GM12878 (cell line): ENCODE results near the gene WDFY1. TPM values are rescaled to one million over a fixed set of nuclear protein-coding genes. Genes with fewer than 3 reads are reported as not detected.

Source experiments
- ATAC-seq: fragments of 200-7000 bp; cut with Tn5 transposase; 3 replicates; pipeline ENCODE4 v1.9.1; 2020; ENCODE audit warnings: mild to moderate bottlenecking, moderate library complexity
- BruUV-seq: library from RNA; stranded (reverse); fragments of 400-500 nt; replicated peaks from 2 replicates; lab custom pipeline; 2021; lab: Mats Ljungman, UMichigan
- CTCF ChIA-PET: fragments of 300-600 bp; sonication (Branson Sonifier 250); formaldehyde crosslinking; extraction: SDS; loops from one replicate; lab custom pipeline; 2021; ENCODE audit warnings: inconsistent platforms; lab: Yijun Ruan, JAX
- POLR2A ChIA-PET: fragments of 350-600 bp; formaldehyde crosslinking; extraction: SDS; loops from one replicate; lab custom pipeline; 2021; ENCODE audit warnings: inconsistent platforms; lab: Charles Lee
- RAD21 ChIA-PET: fragments of 300-600 bp; sonication (Branson Sonifier 250); formaldehyde crosslinking; loops from one replicate; lab custom pipeline; 2023; ENCODE audit warnings: antibody characterized with exemption; ENCODE audit not compliant: unreplicated experiment; lab: Charles Lee
- SMC1A ChIA-PET: fragments of 300-600 bp; sonication (Branson Sonifier 250); formaldehyde crosslinking; loops from one replicate; lab custom pipeline; 2023; ENCODE audit not compliant: unreplicated experiment, uncharacterized antibody; lab: Charles Lee
- DNase-seq: peaks from one replicate; pipeline ENCODE4 v3.0.0-alpha.2; 2011; ENCODE audit warnings: low read depth, low spot score
- FAIRE-seq: peaks from 3 replicates; lab custom pipeline; 2011; peaks lifted over from hg19 to GRCh38; lab: Jason Lieb, UNC
- H2AFZ ChIP-seq: 2 replicates; pipeline ENCODE4 v1.6.0; 2011; ENCODE audit warnings: low read depth, low read length, control low read depth; ENCODE audit not compliant: control insufficient read depth
- H3K27ac ChIP-seq: 2 replicates; pipeline ENCODE4 v1.5.1; 2011; ENCODE audit warnings: control low read depth; ENCODE audit not compliant: control insufficient read depth, insufficient read depth
- H3K27me3 ChIP-seq, 2 experiments: replicated peaks in 1 of 2; 2 replicates each; pipeline versions ENCODE4 v1.6.0 to v1.6.1; 2011; ENCODE audit warnings: low read length in 1 of 2; ENCODE audit not compliant: control insufficient read depth in 2 of 2, insufficient read depth in 2 of 2
- H3K36me3 ChIP-seq, 2 experiments: 2 replicates each; pipeline ENCODE4 v1.5.1; 2011; ENCODE audit warnings: low read length in 1 of 2; ENCODE audit not compliant: control insufficient read depth in 2 of 2, insufficient read depth in 2 of 2
- H3K4me1 ChIP-seq: 2 replicates; pipeline ENCODE4 v1.6.1; 2011; ENCODE audit warnings: mild to moderate bottlenecking, low read length, moderate library complexity, mixed read lengths; ENCODE audit not compliant: control insufficient read depth, insufficient read depth
- H3K4me2 ChIP-seq: 2 replicates; pipeline ENCODE4 v1.6.0; 2011; ENCODE audit warnings: control low read depth; ENCODE audit not compliant: control insufficient read depth, insufficient read depth
- H3K4me3 ChIP-seq: fragments of 200-600 bp; sonication (generic); 2 replicates; pipeline ENCODE4 v1.5.1; 2016
- H3K79me2 ChIP-seq: 2 replicates; pipeline ENCODE4 v1.6.0; 2011; ENCODE audit warnings: low read length; ENCODE audit not compliant: control insufficient read depth, insufficient read depth
- H3K9ac ChIP-seq: 2 replicates; pipeline ENCODE4 v1.8.0; 2011; ENCODE audit warnings: low read length, control low read depth, mixed read lengths; ENCODE audit not compliant: control insufficient read depth, insufficient read depth
- H3K9me3 ChIP-seq: replicated peaks from 3 replicates; pipeline ENCODE4 v1.5.1; 2011; ENCODE audit warnings: mild to moderate bottlenecking, low read length; ENCODE audit not compliant: control insufficient read depth, insufficient read depth
- H4K20me1 ChIP-seq: 2 replicates; pipeline ENCODE4 v1.6.0; 2011; ENCODE audit not compliant: control insufficient read depth, insufficient read depth
- CBFB ChIP-seq: IDR thresholded peaks from 2 replicates; pipeline ENCODE4 v1.6.1; 2016; ENCODE audit warnings: antibody characterized with exemption, low read depth
- CREM ChIP-seq: IDR thresholded peaks from 2 replicates; pipeline ENCODE4 v1.6.1; 2014; ENCODE audit warnings: antibody characterized with exemption, low read depth
- FOXM1 ChIP-seq: IDR thresholded peaks from 2 replicates; pipeline ENCODE4 v1.6.1; 2012; ENCODE audit warnings: low read depth, mild to moderate bottlenecking, inconsistent platforms, low read length, moderate library complexity
- MEF2A ChIP-seq: IDR thresholded peaks from 2 replicates; pipeline ENCODE4 v1.6.1; 2011; ENCODE audit warnings: low read depth, mild to moderate bottlenecking, low read length, moderate library complexity; ENCODE audit not compliant: insufficient read depth
- NFIC ChIP-seq: IDR thresholded peaks from 2 replicates; pipeline ENCODE4 v1.6.1; 2012; ENCODE audit warnings: low read depth, mild to moderate bottlenecking, inconsistent platforms, low read length, moderate library complexity
- SREBF2 ChIP-seq: IDR thresholded peaks from 2 replicates; pipeline ENCODE4 v1.6.1; 2012; ENCODE audit warnings: mild to moderate bottlenecking, low read length
- SUPT20H ChIP-seq: IDR thresholded peaks from 2 replicates; pipeline ENCODE4 v1.6.1; 2011; ENCODE audit warnings: low read depth, mild to moderate bottlenecking, low read length, moderate library complexity, borderline replicate concordance; ENCODE audit not compliant: control insufficient read depth
- TCF7 ChIP-seq: IDR thresholded peaks from 2 replicates; pipeline ENCODE4 v1.6.1; 2014; ENCODE audit warnings: antibody characterized with exemption, borderline replicate concordance
- ZBTB4 ChIP-seq: fragments of 450-650 bp; formaldehyde crosslinking; IDR thresholded peaks from 2 replicates; pipeline ENCODE4 v1.4.0; 2022; ENCODE audit warnings: mild to moderate bottlenecking, moderate library complexity
- ZNF274 ChIP-seq: IDR thresholded peaks from one replicate; pipeline ENCODE4 v1.8.0; 2011; ENCODE audit not compliant: insufficient read length, insufficient read depth
- ZSCAN29 ChIP-seq: fragments of 450-650 bp; IDR thresholded peaks from 2 replicates; pipeline ENCODE4 v1.6.1; 2017; ENCODE audit warnings: mild to moderate bottlenecking, moderate library complexity
- WGBS: methylation state at CpG from one replicate; pipeline ENCODE4 v1.1.6; 2016; ENCODE audit warnings: low lambda C conversion rate; ENCODE audit not compliant: insufficient replicate concordance, insufficient coverage; ENCODE audit errors: missing lambda C conversion rate; 5-methylcytosine and 5-hydroxymethylcytosine counted together
- in situ Hi-C: fragments of 300-500 bp; cut with MboI; formaldehyde crosslinking; loops from 9 replicates; pipeline ENCODE4 v1.14.3; 2018; ENCODE audit warnings: mixed read lengths
- intact Hi-C: fragments of 100-400 bp; cut with micrococcal nuclease; formaldehyde crosslinking; loops from one replicate; pipeline ENCODE4 v1.14.2; 2022; ENCODE audit not compliant: unreplicated experiment
- polyA plus RNA-seq, 11 experiments: library from polyadenylated mRNA; depleted of rRNA in 4 of 11; unstranded in 6 of 11; stranded (reverse) in 5 of 11; fragments of >200 nt; fragmentation: Nextera tagmentation in 4 of 11; fragmentation: Illumina TruSeq in 1 of 11; extraction: Ambion mirVana in 4 of 11; extraction: Trizol in 1 of 11; gene quantifications; 1 replicate in 1 of 11; 2 replicates in 10 of 11; pipeline versions ENCODE4 v1.2.1 to v1.2.3, GENCODE V29; 2011 to 2016; ENCODE audit warnings: inconsistent platforms in 2 of 11, missing spikeins in 2 of 11, low read depth in 1 of 11
- total RNA-seq, 4 experiments: library from RNA; depleted of rRNA in 3 of 4; stranded (reverse); fragments of >200 nt in 3 of 4; fragmentation: Illumina TruSeq in 1 of 4; extraction: Trizol in 1 of 4; gene quantifications; 2 replicates each; pipeline versions ENCODE4 v1.2.1 to v1.2.3, GENCODE V29; 2013 to 2021
- TF ChIP-seq, protein P1 (sequence below): fragments of 450-650 bp; IDR thresholded peaks from 2 replicates; pipeline ENCODE4 v1.6.1; 2017; ENCODE audit warnings: low read depth, mild to moderate bottlenecking, moderate library complexity

WDFY1 gene
- total and polyA plus RNA-seq, 10 of the 15 experiments (the other 5 are each of a cell fraction or from before 2014, with no cell fraction given), result 2.9 to 28.1 (median 13.1) TPM

GRCh38 chr2:223936862-223937326 lies 8.2 kb downstream of the WDFY1 start:
- no peak overlapping the region for H3K9ac ChIP-seq
- H3K27ac ChIP-seq, result peak overlapping the region; percentile 50; the same call in 1 of the 2 replicates
- H3K79me2 ChIP-seq, result peaks cover 55% of the 10 kb centered on the region
- no peak overlapping the region for H3K4me3 ChIP-seq
- ChIA-PET RAD21 (no interaction called here), POLR2A (no interaction called here), SMC1A (no interaction called here), CTCF (no interaction called here)
- no peaks in the 10 kb centered on the region; the same call in 1 of the 2 replicates for H4K20me1 ChIP-seq
- BruUV-seq, result no TSS peak
- DNase-seq (no peak), ATAC-seq (no peak), FAIRE-seq (no peak)
- WGBS, result 28% methylated on average over 5 of the region's 5 CpGs
- intact Hi-C loops, result no loop called here
- H3K9me3 ChIP-seq, result no peaks in the 10 kb centered on the region; the same call in none of the 3 replicates
- peak overlapping the region; percentile 39; the same call in 1 of the 2 replicates for H3K4me2 ChIP-seq
- no peak overlapping the region for H2AFZ ChIP-seq
- no peaks in the 10 kb centered on the region for H3K27me3 ChIP-seq
- H3K36me3 ChIP-seq, result no peaks in the 10 kb centered on the region
- in situ Hi-C loops, result no loop called here
- peaks cover 18% of the 10 kb centered on the region for H3K4me1 ChIP-seq
- TF ChIP-seq FOXM1 (no peak), ZSCAN29 (no peak), CREM (no peak), TCF7 (no peak)

GRCh38 chr2:223935459-223936125 lies 9.5 kb downstream of the WDFY1 start:
- Histone ChIP-seq H3K36me3 (no peaks in the 10 kb centered on the region; a peak in 1 of 4 replicates), H4K20me1 (no peaks in the 10 kb centered on the region; the same call in 1 of the 2 replicates), H3K4me3 (no peak overlapping the region), H3K79me2 (peaks cover 51% of the 10 kb centered on the region), H3K9ac (no peak overlapping the region), H3K4me1 (peaks cover 11% of the 10 kb centered on the region)
- POLR2A ChIA-PET, result interaction anchor here (0.6 kb wide), 1 partner anchor 221 kb away, joined by 3 read pairs; no protein-coding TSS in a partner anchor
- FAIRE-seq (no peak), ATAC-seq (no peak)
- no TSS peak for BruUV-seq
- intact Hi-C loops, result no loop called here
- SMC1A ChIA-PET, result interaction anchor here (1.0 to 1.2 kb wide), 2 partner anchors 60 to 99 kb away, joined by 3 read pairs; no protein-coding TSS in a partner anchor
- in situ Hi-C loops, result no loop called here
- CTCF ChIA-PET, result interaction anchor here (0.6 to 1.6 kb wide), 3 partner anchors 75 to 361 kb away, joined by 3 to 4 read pairs (median 3); no protein-coding TSS in a partner anchor
- RAD21 ChIA-PET, result no interaction called here
- no peak for TF ChIP-seq MEF2A
- no peak for TF ChIP-seq SREBF2
- TF ChIP-seq, protein P1, sequence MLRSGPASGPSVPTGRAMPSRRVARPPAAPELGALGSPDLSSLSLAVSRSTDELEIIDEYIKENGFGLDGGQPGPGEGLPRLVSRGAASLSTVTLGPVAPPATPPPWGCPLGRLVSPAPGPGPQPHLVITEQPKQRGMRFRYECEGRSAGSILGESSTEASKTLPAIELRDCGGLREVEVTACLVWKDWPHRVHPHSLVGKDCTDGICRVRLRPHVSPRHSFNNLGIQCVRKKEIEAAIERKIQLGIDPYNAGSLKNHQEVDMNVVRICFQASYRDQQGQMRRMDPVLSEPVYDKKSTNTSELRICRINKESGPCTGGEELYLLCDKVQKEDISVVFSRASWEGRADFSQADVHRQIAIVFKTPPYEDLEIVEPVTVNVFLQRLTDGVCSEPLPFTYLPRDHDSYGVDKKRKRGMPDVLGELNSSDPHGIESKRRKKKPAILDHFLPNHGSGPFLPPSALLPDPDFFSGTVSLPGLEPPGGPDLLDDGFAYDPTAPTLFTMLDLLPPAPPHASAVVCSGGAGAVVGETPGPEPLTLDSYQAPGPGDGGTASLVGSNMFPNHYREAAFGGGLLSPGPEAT, result no peak
- no peak for TF ChIP-seq ZBTB4
- TF ChIP-seq CBFB, result no peak
- no peak for TF ChIP-seq ZNF274
- no peak for TF ChIP-seq NFIC
- no peak for TF ChIP-seq SUPT20H
- TF ChIP-seq, all 136 proteins: peak for 0
- Histone ChIP-seq H3K4me2 (no peak overlapping the region), H3K27ac (no peak overlapping the region), H2AFZ (no peak overlapping the region), H3K27me3 (no peaks in the 10 kb centered on the region), H3K9me3 (no peaks in the 10 kb centered on the region; the same call in none of the 3 replicates)
- no peak for DNase-seq
